GM13976 (cell line): ENCODE measurements around the gene MARCHF2.

Experiments
- DNase-seq: peaks from one replicate; pipeline ENCODE4 v3.0.0; 2012; ENCODE audit warnings: low spot score
- CTCF ChIP-seq: IDR thresholded peaks from 2 replicates; pipeline ENCODE4 v1.5.1; 2012; ENCODE audit warnings: borderline replicate concordance, mild to moderate bottlenecking; ENCODE audit not compliant: insufficient read depth; ENCODE audit errors: extremely low read depth, missing control alignments, control extremely low read depth
- in situ Hi-C: fragments of 300-500 bp; cut with MboI; formaldehyde crosslinking; loops from one replicate; pipeline ENCODE4 v1.12.0; 2022; ENCODE audit warnings: low sequenced_read_pairs, mixed read lengths, inconsistent platforms; ENCODE audit not compliant: unreplicated experiment

The MARCHF2 gene

GRCh38 chr19:8461891-8462290 lies 48.8 kb downstream of the MARCHF2 start:
- DNase-seq = no peak
- in situ Hi-C loops = no loop called here
- no peak for TF ChIP-seq CTCF

GRCh38 chr19:8462571-8462970 lies 49.5 kb downstream of the MARCHF2 start:
- DNase-seq = no peak
- in situ Hi-C loops = no loop called here
- no peak for TF ChIP-seq CTCF

- in situ Hi-C loops = no loop called here
- DNase-seq = no peak
- no peak for TF ChIP-seq CTCF
Observed at GRCh38 chr19:8463365-8463764, 50.3 kb downstream of the MARCHF2 start.

- no peak for TF ChIP-seq CTCF
- in situ Hi-C loops = no loop called here
- no peak for DNase-seq
Observed at GRCh38 chr19:8466018-8466417, 52.9 kb downstream of the MARCHF2 start.

- in situ Hi-C loops = no loop called here
- TF ChIP-seq CTCF = no peak
- no peak for DNase-seq
Observed at GRCh38 chr19:8468124-8468523, 55.0 kb downstream of the MARCHF2 start.

- no peak for TF ChIP-seq CTCF
- no peak for DNase-seq
Observed at GRCh38 chr19:8468761-8469373, 55.8 kb downstream of the MARCHF2 start.

More at GRCh38 chr19:8468761-8469373, 55.8 kb downstream of the MARCHF2 start:
- in situ Hi-C loops = no loop called here
